ENCODE measurements around the gene TACR2. TPM values are rescaled to one million over a fixed set of nuclear protein-coding genes. Genes with fewer than 3 reads are reported as not detected.
A peak's percentile ranks its signal among the peaks of the same experiment; 100 is the strongest.

Gene TACR2
- polyA plus RNA-seq, 4 donors, result 0.81 to 4.0 (median 0.86) TPM; not detected in 1

- no peak for DNase-seq
- 90 to 96% (median 92%) methylated on average over 23 of the region's 23 CpGs for WGBS, 3 donors
- FAIRE-seq, result no peak
These were observed 15.8 kb downstream of the TACR2 start for GRCh38 chr10:69400936-69401335.

GRCh38 chr10:69398466-69398865 is 18.3 kb downstream of the TACR2 start:
- Histone ChIP-seq H3K9me3 (ENCODE audit: control insufficient read depth in 2 of 2, insufficient read depth in 1 of 2, low read depth in 1 of 2, low read length in 1 of 2) (no peaks in the 10 kb centered on the region), H3K4me1 (ENCODE audit: control insufficient read depth in 3 of 3, insufficient read depth in 2 of 3, low read depth in 1 of 3, low read length in 2 of 3) (no peaks in the 10 kb centered on the region), H3K36me3 (ENCODE audit: control insufficient read depth in 3 of 3, insufficient read depth in 2 of 3, low read depth in 1 of 3, low read length in 3 of 3) (peaks cover 0 to 34% (median 5%) of the 10 kb centered on the region in 3 donors), H3K4me3 (ENCODE audit: low read depth in 1 of 3, low read length in 3 of 3) (no peak overlapping the region), H3K27ac (ENCODE audit: low read depth in 1 of 3, low read length in 2 of 3) (no peak overlapping the region), H3K27me3 (ENCODE audit: control insufficient read depth in 3 of 3, insufficient read depth in 3 of 3, low read length in 3 of 3) (no peaks in the 10 kb centered on the region)
- WGBS, 3 donors, result 92 to 97% (median 92%) methylated on average over 16 of the region's 16 CpGs
- FAIRE-seq (no peak), DNase-seq (no peak)

More at GRCh38 chr10:69400936-69401335, 15.8 kb downstream of the TACR2 start:
- Histone ChIP-seq H3K4me3 (ENCODE audit: low read depth in 1 of 3, low read length in 3 of 3) (no peak overlapping the region), H3K4me1 (ENCODE audit: control insufficient read depth in 3 of 3, insufficient read depth in 2 of 3, low read depth in 1 of 3, low read length in 2 of 3) (no peaks in the 10 kb centered on the region), H3K9me3 (ENCODE audit: control insufficient read depth in 2 of 2, insufficient read depth in 1 of 2, low read depth in 1 of 2, low read length in 1 of 2) (no peaks in the 10 kb centered on the region), H3K27ac (ENCODE audit: low read depth in 1 of 3, low read length in 2 of 3) (no peak overlapping the region), H3K27me3 (ENCODE audit: control insufficient read depth in 3 of 3, insufficient read depth in 3 of 3, low read length in 3 of 3) (no peaks in the 10 kb centered on the region), H3K36me3 (ENCODE audit: control insufficient read depth in 3 of 3, insufficient read depth in 2 of 3, low read depth in 1 of 3, low read length in 3 of 3) (peaks cover 0 to 22% (median 2%) of the 10 kb centered on the region in 3 donors)

DNA sequence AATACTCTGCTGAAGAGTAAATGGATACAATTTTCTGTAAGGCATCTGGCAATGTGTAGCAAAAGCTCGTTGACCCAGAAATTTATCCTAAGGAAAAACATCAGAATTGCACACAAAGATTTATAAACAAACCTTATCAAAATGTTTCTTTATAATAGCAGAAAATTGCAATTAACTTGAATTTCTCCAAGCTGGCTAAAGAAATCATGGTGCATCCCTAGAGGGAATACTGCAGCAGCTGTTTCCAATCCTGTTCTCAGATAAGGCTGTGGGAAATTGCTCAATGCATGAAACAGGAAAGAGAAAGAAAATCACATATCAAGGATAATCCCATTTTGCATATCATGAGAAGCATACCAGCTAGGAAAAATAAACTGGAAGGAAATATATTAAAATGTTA is 18.7 kb downstream of the TACR2 start:
- Histone ChIP-seq H3K27ac (ENCODE audit: low read depth in 1 of 3, low read length in 2 of 3) (no peak overlapping the region), H3K4me1 (ENCODE audit: control insufficient read depth in 3 of 3, insufficient read depth in 2 of 3, low read depth in 1 of 3, low read length in 2 of 3) (no peaks in the 10 kb centered on the region), H3K27me3 (ENCODE audit: control insufficient read depth in 3 of 3, insufficient read depth in 3 of 3, low read length in 3 of 3) (no peaks in the 10 kb centered on the region), H3K36me3 (ENCODE audit: control insufficient read depth in 3 of 3, insufficient read depth in 2 of 3, low read depth in 1 of 3, low read length in 3 of 3) (peaks cover 0 to 38% (median 5%) of the 10 kb centered on the region in 3 donors), H3K9me3 (ENCODE audit: control insufficient read depth in 2 of 2, insufficient read depth in 1 of 2, low read depth in 1 of 2, low read length in 1 of 2) (no peaks in the 10 kb centered on the region), H3K4me3 (ENCODE audit: low read depth in 1 of 3, low read length in 3 of 3) (no peak overlapping the region)
- 73 to 83% (median 79%) methylated on average over 1 of the region's 1 CpG for WGBS, 3 donors
- DNase-seq (no peak), FAIRE-seq (no peak)

DNA sequence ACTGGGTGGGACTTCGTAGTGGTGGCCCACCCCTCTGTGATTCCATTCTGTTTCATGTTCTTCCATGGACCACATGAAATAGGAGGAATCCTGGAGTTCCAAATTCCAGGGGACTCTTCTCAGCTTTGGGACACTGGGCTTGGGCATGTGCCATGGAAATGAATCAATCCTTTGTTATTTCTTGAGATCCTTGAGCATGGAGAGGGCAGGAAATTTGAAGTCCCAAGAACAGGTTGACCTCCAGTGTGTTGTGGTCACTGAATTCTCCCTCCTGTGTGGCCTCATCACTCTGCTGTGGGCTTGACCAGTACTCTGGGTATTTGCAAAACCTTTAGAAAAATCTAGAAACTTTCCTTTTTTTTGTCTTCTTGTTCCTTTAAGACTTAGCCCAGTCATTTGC is 22.7 kb downstream of the TACR2 start:
- Histone ChIP-seq H3K4me1 (ENCODE audit: control insufficient read depth in 3 of 3, insufficient read depth in 2 of 3, low read depth in 1 of 3, low read length in 2 of 3) (peaks cover 0 to 3% (median 0%) of the 10 kb centered on the region in 3 donors), H3K36me3 (ENCODE audit: control insufficient read depth in 3 of 3, insufficient read depth in 2 of 3, low read depth in 1 of 3, low read length in 3 of 3) (peaks cover 0 to 41% (median 5%) of the 10 kb centered on the region in 3 donors), H3K27ac (ENCODE audit: low read depth in 1 of 3, low read length in 2 of 3) (no peak overlapping the region), H3K9me3 (ENCODE audit: control insufficient read depth in 2 of 2, insufficient read depth in 1 of 2, low read depth in 1 of 2, low read length in 1 of 2) (no peaks in the 10 kb centered on the region), H3K27me3 (ENCODE audit: control insufficient read depth in 3 of 3, insufficient read depth in 3 of 3, low read length in 3 of 3) (no peaks in the 10 kb centered on the region), H3K4me3 (ENCODE audit: low read depth in 1 of 3, low read length in 3 of 3) (no peak overlapping the region)
- WGBS, 3 donors, result 82 to 91% (median 87%) methylated on average over 1 of the region's 1 CpG
- no peak for DNase-seq
- FAIRE-seq, result no peak

DNA sequence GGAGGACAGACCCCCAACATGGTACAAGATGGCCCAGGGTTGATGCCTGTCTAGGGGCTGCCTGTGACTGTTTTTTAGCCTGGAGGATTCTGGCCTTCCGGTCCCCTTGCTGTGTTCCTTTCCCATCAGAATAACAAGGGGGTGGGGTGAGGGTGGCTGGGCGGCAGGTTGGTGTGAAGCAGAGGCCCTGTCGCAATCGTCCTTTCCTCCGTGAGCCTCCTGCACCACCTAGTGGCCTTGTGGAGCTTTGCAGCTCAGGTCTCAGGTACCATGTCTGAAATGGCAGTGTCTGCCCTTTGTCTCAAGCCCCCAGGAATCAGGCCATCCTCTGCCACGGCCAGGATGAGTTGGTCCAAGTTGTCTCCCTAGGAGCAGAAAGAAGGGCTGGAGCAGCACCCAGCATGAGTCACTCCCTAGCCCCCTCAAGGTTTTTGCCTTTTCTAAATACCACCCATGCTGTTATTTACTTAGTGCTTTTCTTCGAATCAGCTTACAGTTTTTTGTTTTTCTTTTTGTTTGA is 24.2 kb downstream of the TACR2 start:
- Histone ChIP-seq H3K27ac (ENCODE audit: low read depth in 1 of 3, low read length in 2 of 3) (no peak overlapping the region), H3K4me3 (ENCODE audit: low read depth in 1 of 3, low read length in 3 of 3) (no peak overlapping the region), H3K27me3 (ENCODE audit: control insufficient read depth in 3 of 3, insufficient read depth in 3 of 3, low read length in 3 of 3) (no peaks in the 10 kb centered on the region), H3K4me1 (ENCODE audit: control insufficient read depth in 3 of 3, insufficient read depth in 2 of 3, low read depth in 1 of 3, low read length in 2 of 3) (peaks cover 0 to 3% (median 0%) of the 10 kb centered on the region in 3 donors), H3K9me3 (ENCODE audit: control insufficient read depth in 2 of 2, insufficient read depth in 1 of 2, low read depth in 1 of 2, low read length in 1 of 2) (no peaks in the 10 kb centered on the region), H3K36me3 (ENCODE audit: control insufficient read depth in 3 of 3, insufficient read depth in 2 of 3, low read depth in 1 of 3, low read length in 3 of 3) (peaks cover 0 to 38% (median 10%) of the 10 kb centered on the region in 3 donors)
- 11 to 27% (median 13%) methylated on average over 3 to 7 of the region's 7 CpGs for WGBS, 3 donors
- FAIRE-seq (no peak), DNase-seq (peak; percentile 82 to 85)

- DNase-seq, result no peak
- Histone ChIP-seq H3K9me3 (ENCODE audit: control insufficient read depth in 2 of 2, insufficient read depth in 1 of 2, low read depth in 1 of 2, low read length in 1 of 2) (no peaks in the 10 kb centered on the region), H3K27ac (ENCODE audit: low read depth in 1 of 3, low read length in 2 of 3) (no peak overlapping the region), H3K4me3 (ENCODE audit: low read depth in 1 of 3, low read length in 3 of 3) (no peak overlapping the region), H3K27me3 (ENCODE audit: control insufficient read depth in 3 of 3, insufficient read depth in 3 of 3, low read length in 3 of 3) (no peaks in the 10 kb centered on the region), H3K36me3 (ENCODE audit: control insufficient read depth in 3 of 3, insufficient read depth in 2 of 3, low read depth in 1 of 3, low read length in 3 of 3) (peaks cover 0 to 38% (median 13%) of the 10 kb centered on the region in 3 donors), H3K4me1 (ENCODE audit: control insufficient read depth in 3 of 3, insufficient read depth in 2 of 3, low read depth in 1 of 3, low read length in 2 of 3) (peaks cover 0 to 3% (median 0%) of the 10 kb centered on the region in 3 donors)
- 44 to 73% (median 52%) methylated on average over 6 of the region's 6 CpGs for WGBS, 3 donors
- no peak for FAIRE-seq
These were observed 25.6 kb downstream of the TACR2 start for GRCh38 chr10:69391158-69391557.

DNA sequence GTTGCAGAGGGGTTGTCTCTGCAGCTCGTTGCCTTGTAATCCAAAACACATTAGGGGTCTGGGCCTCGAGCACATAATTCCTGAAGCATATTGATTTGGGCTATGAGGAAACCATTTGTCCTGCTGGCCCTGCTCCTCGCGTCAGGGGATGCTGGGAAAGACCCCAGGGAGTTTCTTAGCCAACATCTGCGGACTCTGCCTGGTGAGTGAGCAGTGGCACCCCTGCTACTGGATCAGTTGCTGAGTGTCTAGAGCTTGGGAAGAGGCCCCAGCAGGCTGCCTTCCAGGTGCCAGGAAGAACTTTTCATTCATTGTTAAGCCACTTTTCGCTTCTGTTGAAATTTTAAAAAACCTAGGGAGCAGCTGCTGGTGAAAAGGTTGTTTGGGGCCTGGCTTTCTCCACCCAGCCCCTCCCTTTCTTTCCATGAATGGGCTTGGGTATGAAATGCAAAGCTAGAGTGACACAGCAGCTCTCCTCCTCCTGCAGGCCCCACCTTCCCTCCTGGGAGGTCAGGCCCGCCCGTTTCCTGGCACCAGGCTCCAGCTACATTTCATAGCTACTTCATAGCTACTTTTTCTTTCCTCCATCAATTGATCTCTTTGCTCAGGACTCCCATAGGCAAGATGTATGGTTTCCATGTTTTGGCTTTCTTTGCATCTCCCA is 26.8 kb downstream of the TACR2 start:
- FAIRE-seq, result no peak

GRCh38 chr10:69388488-69388887 is 28.2 kb downstream of the TACR2 start:
- H3K27ac ChIP-seq (ENCODE audit: low read depth in 1 of 3, low read length in 2 of 3), result no peak overlapping the region
- DNase-seq (no peak), FAIRE-seq (no peak)
- 97 to 98% (median 98%) methylated on average over 2 of the region's 2 CpGs for WGBS, 3 donors
- peaks cover 0 to 3% (median 0%) of the 10 kb centered on the region in 3 donors for H3K4me1 ChIP-seq (ENCODE audit: control insufficient read depth in 3 of 3, insufficient read depth in 2 of 3, low read depth in 1 of 3, low read length in 2 of 3)
- peaks cover 2 to 37% (median 10%) of the 10 kb centered on the region in 3 donors for H3K36me3 ChIP-seq (ENCODE audit: control insufficient read depth in 3 of 3, insufficient read depth in 2 of 3, low read depth in 1 of 3, low read length in 3 of 3)
- H3K27me3 ChIP-seq (ENCODE audit: control insufficient read depth in 3 of 3, insufficient read depth in 3 of 3, low read length in 3 of 3), result no peaks in the 10 kb centered on the region
- no peak overlapping the region for H3K4me3 ChIP-seq (ENCODE audit: low read depth in 1 of 3, low read length in 3 of 3)
- H3K9me3 ChIP-seq (ENCODE audit: control insufficient read depth in 2 of 2, insufficient read depth in 1 of 2, low read depth in 1 of 2, low read length in 1 of 2), result no peaks in the 10 kb centered on the region

More for the DNA sequence above, 26.8 kb downstream of the TACR2 start:
- no peak overlapping the region for H3K4me3 ChIP-seq (ENCODE audit: low read depth in 1 of 3, low read length in 3 of 3)
- H3K36me3 ChIP-seq (ENCODE audit: control insufficient read depth in 3 of 3, insufficient read depth in 2 of 3, low read depth in 1 of 3, low read length in 3 of 3), result peaks cover 0 to 38% (median 13%) of the 10 kb centered on the region in 3 donors
- H3K27me3 ChIP-seq (ENCODE audit: control insufficient read depth in 3 of 3, insufficient read depth in 3 of 3, low read length in 3 of 3), result no peaks in the 10 kb centered on the region
- H3K9me3 ChIP-seq (ENCODE audit: control insufficient read depth in 2 of 2, insufficient read depth in 1 of 2, low read depth in 1 of 2, low read length in 1 of 2), result no peaks in the 10 kb centered on the region
- 71 to 80% (median 79%) methylated on average over 8 of the region's 8 CpGs for WGBS, 3 donors
- no peak overlapping the region for H3K27ac ChIP-seq (ENCODE audit: low read depth in 1 of 3, low read length in 2 of 3)
- H3K4me1 ChIP-seq (ENCODE audit: control insufficient read depth in 3 of 3, insufficient read depth in 2 of 3, low read depth in 1 of 3, low read length in 2 of 3), result peaks cover 0 to 3% (median 0%) of the 10 kb centered on the region in 3 donors
- DNase-seq, result no peak

Data from small intestine (tissue), 7 donors.